SK-N-SH (cell line): ENCODE data around the gene TIGD6. TPM values are rescaled to one million over a fixed set of nuclear protein-coding genes. Genes with fewer than 3 reads are reported as not detected.

ENCODE experiments used
- CTCF ChIA-PET: fragments of 300-600, 350-600 bp; formaldehyde crosslinking; extraction: SDS; loops from one replicate; lab custom pipeline; 2021; lab: Yijun Ruan, JAX
- POLR2A ChIA-PET: fragments of 350-600 bp; sonication (Branson Sonifier 250); formaldehyde crosslinking; extraction: SDS; loops from one replicate; lab custom pipeline; 2020; ENCODE audit warnings: antibody characterized with exemption, inconsistent platforms; lab: Yijun Ruan, JAX
- DNase-seq: peaks from one replicate; pipeline ENCODE4 v3.0.0; 2012
- H2AFZ ChIP-seq: fragments of 200-600 bp; sonication (generic); 2 replicates; pipeline ENCODE4 v1.8.1; 2016; ENCODE audit warnings: antibody characterized with exemption, mild to moderate bottlenecking, low read depth
- H3F3A ChIP-seq: fragments of 200-600 bp; sonication (generic); replicated peaks from 2 replicates; pipeline ENCODE3; 2016; ENCODE audit warnings: antibody characterized with exemption, mild to moderate bottlenecking; ENCODE audit not compliant: insufficient read depth
- H3K27ac ChIP-seq, 2 experiments: fragments of 200-500 bp in 1 of 2; fragments of 200-600 bp in 1 of 2; sonication (Bioruptor generic) in 1 of 2; sonication (generic), shearing (Covaris generic) in 1 of 2; 2 replicates each; pipeline versions ENCODE4 v1.5.1 to v1.6.1; 2014 to 2016; ENCODE audit warnings: low read depth in 2 of 2, inconsistent platforms in 1 of 2, low read length in 1 of 2, mild to moderate bottlenecking in 1 of 2, mixed read lengths in 1 of 2
- H3K27me3 ChIP-seq: fragments of 200-600 bp; sonication (generic), shearing (Covaris generic); 2 replicates; pipeline ENCODE4 v1.6.1; 2016; ENCODE audit warnings: mixed run types; ENCODE audit not compliant: insufficient read depth
- H3K36me3 ChIP-seq, 2 experiments: fragments of 200-500 bp in 1 of 2; fragments of 200-600 bp in 1 of 2; sonication (Bioruptor generic) in 1 of 2; sonication (generic) in 1 of 2; replicated peaks in 1 of 2; 2 replicates each; pipeline versions ENCODE3 to v1.5.1; 2014 to 2016; ENCODE audit warnings: low read length in 1 of 2, mild to moderate bottlenecking in 1 of 2; ENCODE audit not compliant: insufficient read depth in 2 of 2, control insufficient read depth in 1 of 2
- H3K4me1 ChIP-seq, 2 experiments: fragments of 200-500 bp in 1 of 2; fragments of 200-600 bp in 1 of 2; sonication (Bioruptor generic) in 1 of 2; sonication (generic), shearing (Covaris generic) in 1 of 2; 2 replicates each; pipeline versions ENCODE4 v1.5.1 to v1.6.1; 2014 to 2016; ENCODE audit warnings: low read depth in 1 of 2, low read length in 1 of 2, mixed run types in 1 of 2; ENCODE audit not compliant: insufficient read depth in 2 of 2, control insufficient read depth in 1 of 2
- H3K4me2 ChIP-seq: fragments of 200-600 bp; sonication (generic), shearing (Covaris generic); 2 replicates; pipeline ENCODE4 v1.6.1; 2017; ENCODE audit warnings: mixed run types
- H3K4me3 ChIP-seq, 2 experiments: fragments of 200-500 bp in 1 of 2; fragments of 200-600 bp in 1 of 2; sonication (Bioruptor generic) in 1 of 2; sonication (generic), shearing (Covaris generic) in 1 of 2; 2 replicates each; pipeline versions ENCODE4 v1.5.1 to v1.8.1; 2014 to 2016; ENCODE audit warnings: low read depth in 2 of 2, inconsistent platforms in 1 of 2, low read length in 1 of 2, mild to moderate bottlenecking in 1 of 2, mixed read lengths in 1 of 2, moderate library complexity in 1 of 2
- H3K79me2 ChIP-seq: fragments of 200-600 bp; sonication (generic); 2 replicates; pipeline ENCODE4 v1.8.1; 2017; ENCODE audit warnings: mild to moderate bottlenecking; ENCODE audit not compliant: insufficient read depth
- H3K9ac ChIP-seq: fragments of 200-600 bp; sonication (generic); 2 replicates; pipeline ENCODE4 v1.6.1; 2017; ENCODE audit warnings: mixed run types
- H3K9me2 ChIP-seq: fragments of 200-600 bp; sonication (generic); 2 replicates; pipeline ENCODE4 v1.6.1; 2017; ENCODE audit warnings: mixed run types
- H3K9me3 ChIP-seq: fragments of 200-600 bp; sonication (generic); 2 replicates; pipeline ENCODE4 v1.6.1; 2017; ENCODE audit warnings: mixed run types, mild to moderate bottlenecking, moderate library complexity
- H4K20me1 ChIP-seq: fragments of 200-600 bp; sonication (generic); 2 replicates; pipeline ENCODE4 v1.6.1; 2017; ENCODE audit warnings: mild to moderate bottlenecking, mixed run types; ENCODE audit not compliant: insufficient read depth
- EP300 ChIP-seq, 2 experiments: IDR thresholded peaks; 2 replicates each; pipeline versions ENCODE4 v1.4.0 to v1.6.1; 2012; ENCODE audit warnings: borderline replicate concordance in 1 of 2, low read depth in 1 of 2, low read length in 1 of 2
- FOSL2 ChIP-seq: IDR thresholded peaks from 2 replicates; pipeline ENCODE4 v1.4.0; 2012; ENCODE audit warnings: low read depth, mild to moderate bottlenecking, moderate library complexity, borderline replicate concordance
- GABPA ChIP-seq: IDR thresholded peaks from 2 replicates; pipeline ENCODE4 v1.4.0; 2012; ENCODE audit warnings: low read depth, mild to moderate bottlenecking
- GATA2 ChIP-seq: sonication (generic); formaldehyde crosslinking; IDR thresholded peaks from 2 replicates; pipeline ENCODE4 v1.5.0; 2020; ENCODE audit warnings: mild to moderate bottlenecking, missing genetic modification reagents
- MEF2A ChIP-seq: IDR thresholded peaks from 2 replicates; pipeline ENCODE4 v1.4.0; 2012; ENCODE audit warnings: low read depth, borderline replicate concordance
- MXI1 ChIP-seq: IDR thresholded peaks from 2 replicates; pipeline ENCODE4 v1.6.1; 2012; ENCODE audit warnings: mild to moderate bottlenecking, low read depth, low read length, improper control_type of control experiment
- POLR2AphosphoS5 ChIP-seq: IDR thresholded peaks from 2 replicates; pipeline ENCODE4 v1.6.1; 2012; ENCODE audit warnings: low read depth, low read length
- RAD21 ChIP-seq: IDR thresholded peaks from 2 replicates; pipeline ENCODE4 v1.6.1; 2012; ENCODE audit warnings: mild to moderate bottlenecking, low read length
- RCOR1 ChIP-seq: fragments of 150-350 bp; IDR thresholded peaks from 2 replicates; pipeline ENCODE4 v1.6.1; 2017; ENCODE audit warnings: antibody characterized with exemption, low read length
- RFX5 ChIP-seq: IDR thresholded peaks from 2 replicates; pipeline ENCODE4 v1.6.1; 2012; ENCODE audit warnings: mild to moderate bottlenecking, improper control_type of control experiment, low read length
- RXRA ChIP-seq: IDR thresholded peaks from 2 replicates; pipeline ENCODE4 v1.4.0; 2012; ENCODE audit warnings: low read depth, mild to moderate bottlenecking, borderline replicate concordance
- SIN3A ChIP-seq: IDR thresholded peaks from 2 replicates; pipeline ENCODE4 v1.6.1; 2012; ENCODE audit warnings: low read depth, mild to moderate bottlenecking, low read length, moderate library complexity, borderline replicate concordance
- SMC3 ChIP-seq: IDR thresholded peaks from 2 replicates; pipeline ENCODE4 v1.6.1; 2012; ENCODE audit warnings: low read depth, low read length, improper control_type of control experiment
- TCF12 ChIP-seq: IDR thresholded peaks from 2 replicates; pipeline ENCODE4 v1.4.0; 2012
- TEAD4 ChIP-seq: IDR thresholded peaks from 2 replicates; pipeline ENCODE4 v1.4.0; 2012; ENCODE audit warnings: mild to moderate bottlenecking, borderline replicate concordance; ENCODE audit not compliant: insufficient read depth
- WGBS: methylation state at CpG from one replicate; pipeline ENCODE4 v1.1.6; 2017; ENCODE audit warnings: low lambda C conversion rate; 5-methylcytosine and 5-hydroxymethylcytosine counted together
- polyA plus RNA-seq, 3 experiments: library from polyadenylated mRNA; depleted of rRNA; stranded (reverse); fragments of >200 nt; gene quantifications; 2 replicates each; pipeline ENCODE4 v1.2.3, GENCODE V29; 2012
- TF ChIP-seq, protein P1 (sequence below): IDR thresholded peaks from 2 replicates; pipeline ENCODE4 v1.4.0; 2012; ENCODE audit warnings: low read depth, borderline replicate concordance
- TF ChIP-seq, protein P2 (sequence below): fragments of 150-350 bp; IDR thresholded peaks from 2 replicates; pipeline ENCODE4 v1.6.1; 2016; ENCODE audit warnings: mild to moderate bottlenecking, low read depth, low read length

Gene TIGD6
- polyA plus RNA-seq, 1 of the 3 experiments (the other 2 are of a cell fraction) = 4.7 TPM

DNA sequence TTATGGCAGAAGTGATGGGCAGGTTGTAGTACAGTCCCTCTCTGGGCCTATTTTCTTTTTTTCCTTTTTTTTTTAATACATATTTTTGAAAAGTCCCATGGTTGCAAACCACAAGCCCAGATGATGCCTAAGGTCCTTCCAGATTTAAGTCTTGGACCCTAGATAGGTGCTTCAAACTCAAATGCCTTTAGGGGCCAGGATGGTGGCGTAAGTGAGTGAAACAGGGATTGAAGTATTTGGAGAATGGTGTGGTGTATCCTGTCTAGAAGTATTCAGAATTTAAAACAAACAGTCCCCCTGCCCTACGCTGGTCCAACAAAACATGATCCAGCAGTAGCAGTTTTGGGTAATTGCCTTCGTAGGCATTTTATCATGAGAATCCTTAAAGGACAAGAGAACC, 2.2 kb downstream of the TIGD6 start:
- TF ChIP-seq GABPA = no peak
- H4K20me1 ChIP-seq = peaks cover 11% of the 10 kb centered on the region
- H3F3A ChIP-seq = peaks cover 21% of the 10 kb centered on the region
- H3K4me3 ChIP-seq = no peak overlapping the region
- H3K4me1 ChIP-seq = peaks cover 20 to 33% of the 10 kb centered on the region in 2 experiments; a peak in 3 of 4 replicates
- H3K27ac ChIP-seq = no peak overlapping the region
- no peak overlapping the region for H3K9ac ChIP-seq
- no peak overlapping the region for H3K4me2 ChIP-seq
- H3K36me3 ChIP-seq = peaks cover 5 to 23% of the 10 kb centered on the region in 2 experiments
- H3K9me3 ChIP-seq = no peaks in the 10 kb centered on the region
- WGBS = 98% methylated on average over 3 of the region's 3 CpGs
- CTCF ChIA-PET = interaction anchor here (3.3 to 8.8 kb wide), 3 partner anchors 160 to 166 kb away, joined by 16 to 506 read pairs (median 19); no protein-coding TSS in a partner anchor
- DNase-seq = no peak
- H3K79me2 ChIP-seq = peaks cover 38% of the 10 kb centered on the region
- no peak overlapping the region for H2AFZ ChIP-seq
- POLR2A ChIA-PET = no interaction called here
- no peaks in the 10 kb centered on the region for H3K9me2 ChIP-seq
- no peaks in the 10 kb centered on the region for H3K27me3 ChIP-seq

DNA sequence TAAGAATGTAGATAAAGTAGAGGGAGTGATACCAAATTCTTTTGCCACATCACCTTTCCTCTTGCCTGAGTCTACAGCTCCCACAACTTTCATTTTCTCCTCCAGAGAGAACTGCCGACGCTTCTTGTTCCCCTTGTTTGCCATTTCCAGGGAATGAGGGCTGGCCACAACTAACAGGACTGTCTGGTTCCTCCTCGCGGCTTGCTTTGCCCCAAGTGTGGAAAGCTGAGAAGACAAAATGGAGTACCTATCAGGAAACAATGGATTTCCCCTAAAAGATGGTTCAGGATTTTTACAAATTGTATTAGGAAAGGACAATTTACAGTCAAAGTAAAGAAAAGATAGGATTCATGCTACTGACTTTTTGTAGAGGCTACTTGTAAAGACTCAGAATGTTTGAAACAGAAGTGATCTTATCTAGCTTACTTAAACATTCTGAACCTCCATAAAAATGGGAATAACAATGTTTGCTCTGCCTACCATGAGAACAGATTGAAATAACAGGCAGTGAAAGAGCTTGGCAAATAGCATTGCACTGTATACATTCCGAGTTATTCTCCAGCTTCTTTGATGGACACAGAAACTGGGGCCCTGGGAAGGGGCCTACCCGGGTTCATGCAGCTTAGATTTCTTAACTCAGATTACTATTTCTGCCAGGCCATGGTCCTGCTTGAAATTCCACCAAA, 4.1 kb downstream of the TIGD6 start:
- ChIA-PET CTCF (interaction anchor here (1.3 to 8.8 kb wide), 5 partner anchors 37 to 354 kb away, joined by 5 to 506 read pairs (median 6); no protein-coding TSS in a partner anchor), POLR2A (no interaction called here)
- Histone ChIP-seq H3K9me2 (no peaks in the 10 kb centered on the region), H3K9ac (no peak overlapping the region), H2AFZ (no peak overlapping the region), H3K27me3 (no peaks in the 10 kb centered on the region), H3K9me3 (no peaks in the 10 kb centered on the region), H3F3A (peaks cover 24% of the 10 kb centered on the region), H3K4me2 (no peak overlapping the region), H3K79me2 (peaks cover 19% of the 10 kb centered on the region), H4K20me1 (no peaks in the 10 kb centered on the region), H3K4me1 (peaks cover 13 to 20% of the 10 kb centered on the region in 2 experiments; a peak in 2 of 4 replicates), H3K27ac (0 out of 4 replicates have a peak overlapping the region, but pooled peaks of 1 of the 2 experiments have one; percentile 25), H3K4me3 (no peak overlapping the region), H3K36me3 (peaks cover 5 to 23% of the 10 kb centered on the region in 2 experiments)
- TF ChIP-seq MEF2A (no peak), GABPA (no peak), EP300 (IDR thresholded peaks at IDR 0.05; ENCODE audit: borderline replicate concordance in 1 of 2, low read depth in 1 of 2, low read length in 1 of 2) (no peak), TCF12 (no peak), SIN3A (no peak)
- TF ChIP-seq, protein P1, sequence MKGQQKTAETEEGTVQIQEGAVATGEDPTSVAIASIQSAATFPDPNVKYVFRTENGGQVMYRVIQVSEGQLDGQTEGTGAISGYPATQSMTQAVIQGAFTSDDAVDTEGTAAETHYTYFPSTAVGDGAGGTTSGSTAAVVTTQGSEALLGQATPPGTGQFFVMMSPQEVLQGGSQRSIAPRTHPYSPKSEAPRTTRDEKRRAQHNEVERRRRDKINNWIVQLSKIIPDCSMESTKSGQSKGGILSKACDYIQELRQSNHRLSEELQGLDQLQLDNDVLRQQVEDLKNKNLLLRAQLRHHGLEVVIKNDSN = no peak
- WGBS = 90% methylated on average over 6 of the region's 6 CpGs
- DNase-seq = no peak

DNA sequence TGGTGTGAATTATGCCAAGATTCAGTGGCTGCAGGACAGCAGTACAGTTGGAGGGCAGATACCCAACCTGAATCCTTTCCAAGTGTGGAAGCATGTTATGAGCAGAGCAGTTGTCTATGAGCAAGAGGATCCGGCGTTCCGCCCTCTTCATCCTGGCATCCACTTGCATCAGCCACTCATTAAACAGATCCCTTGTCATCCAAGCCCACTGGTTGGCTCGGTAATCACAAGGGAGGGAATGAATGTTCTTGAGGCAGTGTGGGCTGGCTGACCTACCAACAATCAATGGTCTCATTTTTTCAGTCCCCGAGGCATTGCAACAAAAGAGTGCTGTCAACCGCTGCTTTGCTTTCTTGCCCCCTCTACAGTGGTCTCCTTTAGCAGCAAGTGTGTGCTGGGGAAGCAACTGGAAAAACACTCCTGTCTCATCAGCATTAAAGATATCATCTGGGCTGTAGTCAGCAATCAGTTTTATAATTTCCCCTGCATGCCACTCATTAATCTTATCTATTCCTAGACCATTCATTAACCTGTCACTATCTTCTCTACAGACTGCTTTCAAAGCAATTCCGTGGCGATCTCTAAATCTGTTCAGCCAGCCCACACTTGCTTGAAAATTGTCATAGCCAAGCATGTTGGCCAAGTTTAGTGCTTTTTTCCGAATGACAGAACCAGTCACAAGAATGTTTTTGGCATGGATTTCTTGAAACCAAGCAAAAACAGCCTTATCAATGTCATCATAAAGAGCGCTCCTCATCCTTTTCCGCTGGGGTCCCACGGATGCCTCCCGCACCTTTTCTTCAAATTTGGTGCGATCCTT, 4.9 kb downstream of the TIGD6 start:
- POLR2A ChIA-PET = no interaction called here

More for the DNA sequence above, 4.9 kb downstream of the TIGD6 start:
- 86% methylated on average over 12 of the region's 14 CpGs for WGBS
- Histone ChIP-seq H2AFZ (no peak overlapping the region), H3F3A (peaks cover 24% of the 10 kb centered on the region), H3K27me3 (no peaks in the 10 kb centered on the region), H3K4me3 (no peak overlapping the region), H4K20me1 (no peaks in the 10 kb centered on the region), H3K9ac (no peak overlapping the region), H3K9me2 (no peaks in the 10 kb centered on the region)
- DNase-seq = peak; percentile 27
- TF ChIP-seq GATA2 (CRISPR knock-in tag) (peak; percentile 82), SMC3 (no peak), FOSL2 (no peak), RXRA (no peak), TEAD4 (no peak), RCOR1 (peak; percentile 68), RFX5 (no peak), RAD21 (no peak), POLR2AphosphoS5 (no peak), MXI1 (peak; percentile 26; the same call in 1 of the 2 replicates), EP300 (IDR thresholded peaks at IDR 0.05; ENCODE audit: borderline replicate concordance in 1 of 2, low read depth in 1 of 2, low read length in 1 of 2) (peak in 1 of 2 experiments; percentile 45; a peak in 1 of 4 replicates)
- TF ChIP-seq, protein P2, sequence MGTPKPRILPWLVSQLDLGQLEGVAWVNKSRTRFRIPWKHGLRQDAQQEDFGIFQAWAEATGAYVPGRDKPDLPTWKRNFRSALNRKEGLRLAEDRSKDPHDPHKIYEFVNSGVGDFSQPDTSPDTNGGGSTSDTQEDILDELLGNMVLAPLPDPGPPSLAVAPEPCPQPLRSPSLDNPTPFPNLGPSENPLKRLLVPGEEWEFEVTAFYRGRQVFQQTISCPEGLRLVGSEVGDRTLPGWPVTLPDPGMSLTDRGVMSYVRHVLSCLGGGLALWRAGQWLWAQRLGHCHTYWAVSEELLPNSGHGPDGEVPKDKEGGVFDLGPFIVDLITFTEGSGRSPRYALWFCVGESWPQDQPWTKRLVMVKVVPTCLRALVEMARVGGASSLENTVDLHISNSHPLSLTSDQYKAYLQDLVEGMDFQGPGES = no peak
- TF ChIP-seq, all 33 proteins: peak for 4
- peaks cover 13 to 20% of the 10 kb centered on the region in 2 experiments; a peak in 2 of 4 replicates for H3K4me1 ChIP-seq
- H3K36me3 ChIP-seq = peaks cover 5 to 23% of the 10 kb centered on the region in 2 experiments
- peak overlapping the region in 1 of 2 experiments; percentile 25; a peak in 1 of 4 replicates for H3K27ac ChIP-seq
- peaks cover 12% of the 10 kb centered on the region; the same call in 1 of the 2 replicates for H3K79me2 ChIP-seq
- H3K9me3 ChIP-seq = no peaks in the 10 kb centered on the region
- CTCF ChIA-PET = interaction anchor here (1.5 to 8.8 kb wide), 4 partner anchors 36 to 355 kb away, joined by 5 to 506 read pairs (median 6); no protein-coding TSS in a partner anchor
- no peak overlapping the region for H3K4me2 ChIP-seq
